Activated CD4-positive, alpha-beta memory T cell treated with anti-CD3 and anti-CD28 coated beads for 36 hours (primary cell): ENCODE data around the gene ATF7IP. TPM values are rescaled to one million over a fixed set of nuclear protein-coding genes. Genes with fewer than 3 reads are reported as not detected.
"Not testable (repeated sequence)": the region's sequence is repeated elsewhere in the genome, so short reads cannot be mapped to it uniquely, and the experiment has no call there.

Source experiments
- CTCF ChIA-PET: fragments of 350-600 bp; sonication (Branson Sonifier 250); formaldehyde crosslinking; loops from one replicate; lab custom pipeline; 2021; ENCODE audit warnings: antibody characterized with exemption, inconsistent platforms; lab: Charles Lee
- POLR2A ChIA-PET: fragments of 350-600 bp; sonication (Branson Sonifier 250); formaldehyde crosslinking; loops from one replicate; lab custom pipeline; 2021; ENCODE audit warnings: antibody characterized with exemption; lab: Charles Lee
- DNase-seq: peaks from one replicate; pipeline ENCODE4 v3.0.0-alpha.2; 2020
- H3K27ac Mint-ChIP-seq: one replicate; pipeline ENCODE4 v1.8.0; 2021; ENCODE audit warnings: mixed read lengths
- H3K27me3 Mint-ChIP-seq: one replicate; pipeline ENCODE4 v1.8.0; 2021; ENCODE audit warnings: mixed read lengths
- H3K36me3 Mint-ChIP-seq: one replicate; pipeline ENCODE4 v1.8.0; 2021; ENCODE audit warnings: mixed read lengths
- H3K4me1 Mint-ChIP-seq: one replicate; pipeline ENCODE4 v1.8.0; 2021; ENCODE audit warnings: low read depth, mixed read lengths
- H3K4me3 Mint-ChIP-seq: one replicate; pipeline ENCODE4 v1.8.0; 2021; ENCODE audit warnings: mild to moderate bottlenecking, mixed read lengths
- H3K9me3 Mint-ChIP-seq: one replicate; pipeline ENCODE4 v1.8.0; 2021; ENCODE audit warnings: mixed read lengths
- intact Hi-C: fragments of 100-400 bp; cut with micrococcal nuclease; formaldehyde crosslinking; loops from one replicate; pipeline ENCODE4 v1.15.1; 2023
- total RNA-seq, 2 experiments: library from RNA; stranded (reverse); gene quantifications; one replicate each; pipeline ENCODE4 v1.2.3, GENCODE V29; 2021

Gene ATF7IP
- total RNA-seq, 2 experiments from 2014 or later: 93.0 to 94.1 TPM

DNA sequence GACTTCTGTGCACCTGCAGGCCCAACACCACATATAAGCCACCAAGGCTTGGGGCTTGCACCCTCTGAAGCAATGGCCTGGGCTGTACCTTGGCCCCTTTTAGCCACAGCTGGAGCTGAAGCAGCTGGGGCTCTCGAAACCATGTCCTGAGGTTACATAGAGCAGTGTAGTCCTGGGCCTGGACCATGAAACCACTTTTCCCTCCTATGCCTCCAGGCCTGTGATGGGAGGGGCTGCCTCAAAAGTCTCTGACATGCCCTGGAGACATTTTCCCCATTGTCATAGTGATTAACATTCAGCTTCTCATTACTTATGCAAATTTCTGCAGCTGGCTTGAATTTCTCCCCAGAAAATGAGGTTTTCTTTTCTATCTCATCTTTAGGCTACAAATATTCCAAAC is 13.4 kb upstream of the ATF7IP start:
- Mint-ChIP-seq H3K36me3 (peaks cover 20% of the 10 kb centered on the region), H3K9me3 (peaks cover 38% of the 10 kb centered on the region)
- DNase-seq, H3K27ac Mint-ChIP-seq, intact Hi-C loops, CTCF ChIA-PET, H3K4me3 Mint-ChIP-seq, H3K4me1 Mint-ChIP-seq, POLR2A ChIA-PET, H3K27me3 Mint-ChIP-seq: not testable (repeated sequence)

DNA sequence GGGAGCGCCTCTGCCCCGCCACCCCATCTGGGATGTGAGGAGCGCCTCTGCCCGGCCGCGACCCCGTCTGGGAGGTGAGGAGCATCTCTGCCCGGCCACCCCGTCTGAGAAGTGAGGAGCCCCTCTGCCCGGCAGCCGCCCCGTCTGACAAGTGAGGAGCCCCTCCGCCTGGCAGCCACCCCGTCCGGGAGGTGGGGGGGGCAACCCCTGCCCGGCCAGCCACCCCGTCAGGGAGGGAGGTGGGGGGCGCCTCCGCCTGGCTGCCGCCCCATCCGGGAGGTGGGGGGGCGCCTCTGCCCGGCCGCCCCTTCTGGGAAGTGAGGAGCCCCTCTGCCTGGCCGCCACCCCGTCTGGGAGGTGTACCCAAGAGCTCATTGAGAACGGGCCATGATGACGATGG is 10.8 kb upstream of the ATF7IP start:
- peaks cover 20% of the 10 kb centered on the region for H3K36me3 Mint-ChIP-seq
- DNase-seq, CTCF ChIA-PET, H3K4me3 Mint-ChIP-seq, H3K4me1 Mint-ChIP-seq, intact Hi-C loops, H3K27me3 Mint-ChIP-seq, H3K27ac Mint-ChIP-seq, POLR2A ChIA-PET: not testable (repeated sequence)
- H3K9me3 Mint-ChIP-seq: peaks cover 38% of the 10 kb centered on the region

DNA sequence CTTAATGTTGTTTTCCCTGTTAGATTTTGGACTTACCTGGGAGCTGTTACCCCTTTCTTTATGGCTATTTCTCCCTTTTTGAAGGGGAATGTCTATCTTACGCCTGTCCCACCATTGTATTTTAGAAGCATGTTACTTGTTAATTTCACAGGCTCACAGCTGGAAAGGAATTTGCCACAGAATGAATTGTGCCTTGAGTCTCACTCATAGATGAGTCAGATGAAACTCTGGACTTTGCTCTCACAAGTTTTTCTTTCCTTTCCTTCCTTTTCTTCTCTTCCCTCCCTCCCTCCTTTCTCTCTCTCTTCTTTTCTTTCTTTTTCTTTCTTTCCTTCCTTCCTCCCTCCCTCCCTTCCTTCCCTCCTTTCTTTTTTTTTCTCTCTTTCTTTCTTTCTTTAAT is 9.3 kb upstream of the ATF7IP start:
- Mint-ChIP-seq H3K27ac (no peak overlapping the region), H3K4me1 (no peaks in the 10 kb centered on the region), H3K27me3 (no peaks in the 10 kb centered on the region), H3K9me3 (peaks cover 24% of the 10 kb centered on the region), H3K4me3 (no peak overlapping the region), H3K36me3 (peaks cover 8% of the 10 kb centered on the region)
- intact Hi-C loops: no loop called here
- DNase-seq: no peak
- POLR2A ChIA-PET: no interaction called here
- CTCF ChIA-PET: no interaction called here

DNA sequence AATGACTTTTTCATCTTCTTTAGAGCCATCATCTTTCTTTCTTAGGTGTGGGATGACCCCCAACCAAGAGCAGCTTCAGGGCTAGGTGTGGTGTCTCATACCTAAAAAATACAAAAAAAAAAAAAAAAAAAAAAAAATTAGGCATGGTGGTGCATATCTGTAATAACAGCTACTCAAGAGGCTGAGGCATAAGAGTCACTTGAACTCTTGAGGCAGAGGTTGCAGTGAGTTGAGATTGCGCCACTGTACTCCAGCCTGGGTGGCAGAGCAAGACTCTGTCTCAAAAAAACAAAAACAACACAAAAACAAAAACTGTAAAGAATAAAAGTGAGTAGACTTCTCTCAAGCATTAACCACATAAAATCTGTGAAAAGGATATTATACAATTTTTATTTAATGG is 8.0 kb upstream of the ATF7IP start:
- H3K36me3 Mint-ChIP-seq: peaks cover 4% of the 10 kb centered on the region
- H3K27me3 Mint-ChIP-seq: no peaks in the 10 kb centered on the region
- H3K4me3 Mint-ChIP-seq: no peak overlapping the region
- peaks cover 12% of the 10 kb centered on the region for H3K9me3 Mint-ChIP-seq
- CTCF ChIA-PET: no interaction called here
- intact Hi-C loops: no loop called here
- POLR2A ChIA-PET: no interaction called here
- peaks cover 6% of the 10 kb centered on the region for H3K4me1 Mint-ChIP-seq
- no peak for DNase-seq
- H3K27ac Mint-ChIP-seq: no peak overlapping the region

DNA sequence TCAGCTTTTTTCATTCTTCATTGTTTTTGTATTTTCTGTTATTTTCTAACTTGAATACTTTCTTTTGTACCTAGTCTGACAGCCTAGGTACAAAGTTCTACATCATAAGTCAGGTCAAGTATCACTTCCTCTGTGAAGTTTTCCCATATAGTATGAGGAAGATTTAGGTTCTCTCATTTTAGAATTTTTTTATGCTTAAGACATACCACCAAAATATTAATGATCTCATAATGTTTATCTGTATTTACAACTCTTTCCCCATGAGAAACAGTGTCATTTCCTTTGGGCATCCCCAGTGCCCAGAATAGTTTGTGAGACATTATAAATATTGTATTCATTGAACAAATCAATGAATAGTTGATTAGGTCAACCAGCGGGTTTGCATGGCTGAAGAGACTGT is 3.1 kb upstream of the ATF7IP start:
- CTCF ChIA-PET: interaction anchor here (1.4 kb wide), 1 partner anchor 104 kb away, joined by 3 read pairs; no protein-coding TSS in a partner anchor

DNA sequence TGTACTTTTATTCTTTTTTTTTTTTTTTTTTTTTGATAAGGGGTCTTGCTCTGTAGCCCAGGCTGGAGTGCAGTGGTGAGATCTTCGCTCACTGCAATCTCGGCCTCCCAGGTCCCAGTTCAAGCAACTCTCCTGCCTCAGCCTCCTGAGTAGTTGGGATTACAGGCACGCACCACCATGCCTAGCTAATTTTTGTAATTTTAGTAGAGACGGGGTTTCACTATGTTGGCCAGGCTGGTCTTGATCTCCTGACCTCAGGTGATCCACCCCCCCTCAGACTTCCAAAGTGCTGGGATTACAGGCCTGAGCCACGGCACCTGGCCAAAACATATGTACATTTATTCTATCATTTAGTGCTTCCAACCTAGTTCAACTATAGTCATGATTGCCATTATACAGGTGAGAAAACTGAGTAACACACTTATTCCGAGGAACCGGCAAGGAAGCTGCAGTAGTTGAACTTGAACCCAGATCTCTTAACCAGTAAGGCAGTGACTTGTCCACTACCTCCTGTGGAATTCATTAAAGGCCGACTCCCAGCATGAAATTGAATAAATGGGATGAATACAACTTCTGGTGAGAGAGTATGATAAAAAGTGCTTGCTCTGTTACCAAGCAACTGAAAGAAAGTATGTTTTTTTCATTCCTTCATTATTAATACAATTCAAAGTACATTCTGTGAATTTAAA is 755 bp upstream of the ATF7IP start:
- peak overlapping the region; percentile 76 for H3K4me3 Mint-ChIP-seq
- ChIA-PET POLR2A (interaction anchor here (1.1 to 2.2 kb wide), 12 partner anchors 21 to 405 kb away, joined by 3 to 22 read pairs (median 11); a partner anchor contains a TSS), CTCF (interaction anchor here (0.6 to 3.6 kb wide), 18 partner anchors 16 to 983 kb away, joined by 3 to 31 read pairs (median 4); no protein-coding TSS in a partner anchor)
- H3K4me1 Mint-ChIP-seq: peaks cover 34% of the 10 kb centered on the region
- peaks cover 1% of the 10 kb centered on the region for H3K27me3 Mint-ChIP-seq
- intact Hi-C loops: loop anchor here (1.0 to 5.0 kb wide), 9 partner anchors 90 to 1362 kb away; partner anchors contain the start of genes EMP1, GSG1 and HEBP1
- DNase-seq: no peak
- no peaks in the 10 kb centered on the region for H3K9me3 Mint-ChIP-seq
- peaks cover 10% of the 10 kb centered on the region for H3K36me3 Mint-ChIP-seq
- H3K27ac Mint-ChIP-seq: peak overlapping the region; percentile 91

More for the DNA sequence above, 3.1 kb upstream of the ATF7IP start:
- no peak overlapping the region for H3K4me3 Mint-ChIP-seq
- POLR2A ChIA-PET: no interaction called here
- H3K36me3 Mint-ChIP-seq: peaks cover 6% of the 10 kb centered on the region
- no peaks in the 10 kb centered on the region for H3K9me3 Mint-ChIP-seq
- peaks cover 1% of the 10 kb centered on the region for H3K27me3 Mint-ChIP-seq
- peak overlapping the region; percentile 60 for H3K27ac Mint-ChIP-seq
- intact Hi-C loops: no loop called here
- no peak for DNase-seq
- H3K4me1 Mint-ChIP-seq: peaks cover 22% of the 10 kb centered on the region

DNA sequence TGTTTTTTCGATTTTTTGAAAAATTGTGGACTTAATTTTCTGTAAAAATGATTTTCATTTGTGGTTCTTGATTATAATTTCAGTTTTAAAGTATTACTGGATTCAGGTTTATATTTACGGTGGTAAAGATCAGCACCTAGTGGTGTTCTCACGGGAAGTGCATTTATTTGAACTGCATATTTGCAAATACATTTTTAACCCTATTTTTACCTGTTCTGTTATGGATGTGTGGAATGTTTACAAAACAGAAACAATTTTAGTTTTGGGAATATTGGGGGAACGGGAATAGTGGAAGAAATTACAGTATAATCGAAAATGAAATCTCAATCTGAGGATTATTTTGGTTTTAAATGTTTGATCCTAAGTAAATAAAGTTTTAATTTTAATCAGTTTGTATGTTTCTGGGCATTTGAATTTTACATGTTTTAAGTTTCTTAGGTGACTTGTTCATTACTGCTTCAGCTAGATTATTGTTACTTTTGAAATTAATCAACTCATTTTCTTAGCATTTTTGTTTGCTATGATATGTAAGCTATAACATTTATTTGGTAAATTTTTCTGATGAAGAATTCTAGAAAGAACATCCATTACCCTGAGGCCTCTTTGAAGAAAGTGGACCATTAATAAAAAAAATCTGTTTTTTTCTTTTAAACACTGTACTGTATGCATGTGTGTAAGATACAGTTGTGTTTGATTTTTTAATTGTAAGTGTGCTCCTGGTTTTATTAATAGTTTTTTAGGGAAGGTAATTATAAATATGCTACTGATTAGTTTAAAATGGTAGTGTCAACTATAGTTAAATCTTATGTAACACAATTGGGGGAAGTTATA is 942 bp downstream of the ATF7IP start:
- DNase-seq: no peak
- Mint-ChIP-seq H3K36me3 (peaks cover 19% of the 10 kb centered on the region), H3K4me3 (peak overlapping the region; percentile 76), H3K9me3 (no peaks in the 10 kb centered on the region), H3K27ac (peak overlapping the region; percentile 91), H3K27me3 (peaks cover 1% of the 10 kb centered on the region), H3K4me1 (peaks cover 46% of the 10 kb centered on the region)
- intact Hi-C loops: loop anchor here (1.0 to 5.0 kb wide), 7 partner anchors 19 to 1364 kb away; partner anchors contain the start of genes EMP1, GSG1 and HEBP1
- ChIA-PET POLR2A (interaction anchor here (0.9 to 2.2 kb wide), 13 partner anchors 19 to 1170 kb away, joined by 3 to 22 read pairs (median 11); partner anchors contain the start of gene EMP1), CTCF (interaction anchor here (0.8 to 3.6 kb wide), 19 partner anchors 8 to 181 kb away, joined by 3 to 31 read pairs (median 5); no protein-coding TSS in a partner anchor)

DNA sequence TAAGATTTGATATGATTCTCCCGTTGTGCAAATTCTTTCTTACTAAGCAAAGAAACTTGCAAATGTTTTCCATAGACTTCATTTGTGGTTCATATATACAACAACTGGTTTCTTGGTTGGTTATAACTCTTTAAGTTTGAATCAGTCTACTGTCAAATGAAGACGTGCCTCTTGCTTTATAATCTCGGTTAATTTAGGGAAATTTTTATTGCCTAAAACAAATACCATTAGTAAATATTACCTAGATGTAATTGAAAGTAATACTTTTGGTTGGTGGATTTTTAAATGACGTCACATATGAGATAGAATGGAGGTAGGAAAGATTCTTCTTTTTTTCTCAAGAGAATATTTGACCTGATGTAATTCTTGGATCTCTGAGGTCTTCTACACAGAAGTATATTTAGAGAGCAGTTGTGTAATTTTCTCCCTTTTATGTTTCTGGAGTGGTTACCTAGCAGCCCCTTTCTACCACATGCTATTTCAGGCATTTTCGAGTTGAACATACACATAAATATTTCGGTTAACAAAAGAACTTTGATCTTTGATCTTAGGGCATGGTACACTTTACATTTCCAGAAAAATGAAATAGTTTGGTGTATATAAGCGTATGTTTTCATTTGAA is 1.7 kb downstream of the ATF7IP start:
- H3K9me3 Mint-ChIP-seq: no peaks in the 10 kb centered on the region
- H3K27ac Mint-ChIP-seq: peak overlapping the region; percentile 91
- H3K36me3 Mint-ChIP-seq: peaks cover 19% of the 10 kb centered on the region
- POLR2A ChIA-PET: interaction anchor here (2.1 kb wide), 1 partner anchor 111 kb away, joined by 11 read pairs; no protein-coding TSS in a partner anchor
- intact Hi-C loops: loop anchor here (1.0 to 5.0 kb wide), 7 partner anchors 18 to 1365 kb away; partner anchors contain the start of genes EMP1, GSG1 and HEBP1
- peaks cover 1% of the 10 kb centered on the region for H3K27me3 Mint-ChIP-seq
- CTCF ChIA-PET: interaction anchor here (2.1 to 3.6 kb wide), 5 partner anchors 18 to 129 kb away, joined by 16 to 31 read pairs (median 26); no protein-coding TSS in a partner anchor
- peaks cover 51% of the 10 kb centered on the region for H3K4me1 Mint-ChIP-seq
- no peak for DNase-seq
- peak overlapping the region; percentile 76 for H3K4me3 Mint-ChIP-seq

DNA sequence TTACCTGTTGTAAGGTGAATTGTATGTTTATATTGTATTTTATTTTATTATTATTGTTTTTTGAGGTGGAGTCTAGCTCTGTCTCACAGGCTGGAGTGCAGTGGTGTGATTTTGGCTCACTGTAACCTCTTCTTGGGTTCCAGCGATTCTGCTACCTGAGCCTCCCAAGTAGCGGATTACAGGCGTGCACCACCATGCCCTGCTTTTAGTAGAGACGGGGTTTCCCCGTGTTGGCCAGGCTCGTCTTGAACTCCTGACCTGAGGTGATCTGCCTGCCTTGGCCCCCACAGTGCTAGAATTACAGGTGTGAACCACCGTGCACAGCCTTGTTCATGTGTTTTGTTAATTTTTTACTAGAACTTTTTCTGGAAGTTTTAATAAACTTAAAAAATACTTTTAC is 3.8 kb downstream of the ATF7IP start:
- POLR2A ChIA-PET: interaction anchor here (1.0 to 2.5 kb wide), 2 partner anchors 24 to 25 kb away, joined by 3 to 7 read pairs; no protein-coding TSS in a partner anchor
- intact Hi-C loops: loop anchor here (5.0 kb wide), 3 partner anchors 1172 to 1367 kb away; partner anchors contain the start of genes EMP1, GSG1 and HEBP1
- Mint-ChIP-seq H3K27ac (peak overlapping the region; percentile 90), H3K4me3 (no peak overlapping the region), H3K27me3 (peaks cover 1% of the 10 kb centered on the region), H3K4me1 (peaks cover 60% of the 10 kb centered on the region), H3K9me3 (no peaks in the 10 kb centered on the region), H3K36me3 (peaks cover 22% of the 10 kb centered on the region)
- CTCF ChIA-PET: interaction anchor here (1.0 to 1.2 kb wide), 2 partner anchors 25 to 42 kb away, joined by 3 to 4 read pairs; no protein-coding TSS in a partner anchor
- DNase-seq: peak; percentile 39

DNA sequence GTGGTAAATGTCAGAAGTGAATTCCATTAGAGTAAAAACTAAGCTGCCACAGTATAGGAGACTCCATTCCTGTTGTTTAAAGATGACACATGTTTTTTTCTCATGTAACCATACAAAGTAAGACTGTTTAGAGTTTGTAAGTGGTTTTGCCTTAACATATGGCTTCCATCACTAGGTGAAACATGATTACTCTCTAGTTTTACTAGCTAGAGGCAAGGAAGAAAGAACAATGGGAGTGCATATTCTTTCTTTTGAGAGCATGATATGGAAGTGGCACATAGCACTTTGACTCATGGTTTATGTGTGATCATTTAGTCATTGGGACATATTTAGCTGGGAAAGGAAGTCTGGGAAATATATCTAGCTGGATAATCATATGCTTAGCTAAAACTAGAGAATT is 7.7 kb downstream of the ATF7IP start:
- H3K36me3 Mint-ChIP-seq: peaks cover 26% of the 10 kb centered on the region
- H3K27me3 Mint-ChIP-seq: no peaks in the 10 kb centered on the region
- intact Hi-C loops: no loop called here
- peak overlapping the region; percentile 24 for H3K4me3 Mint-ChIP-seq
- H3K27ac Mint-ChIP-seq: peak overlapping the region; percentile 96
- peaks cover 59% of the 10 kb centered on the region for H3K4me1 Mint-ChIP-seq
- no peak for DNase-seq
- ChIA-PET CTCF (interaction anchor here (0.7 to 3.5 kb wide), 5 partner anchors 13 to 135 kb away, joined by 3 to 26 read pairs (median 5); no protein-coding TSS in a partner anchor), POLR2A (interaction anchor here (1.3 to 2.4 kb wide), 3 partner anchors 12 to 21 kb away, joined by 3 to 9 read pairs (median 3); no protein-coding TSS in a partner anchor)
- H3K9me3 Mint-ChIP-seq: peaks cover under 1% of the 10 kb centered on the region

DNA sequence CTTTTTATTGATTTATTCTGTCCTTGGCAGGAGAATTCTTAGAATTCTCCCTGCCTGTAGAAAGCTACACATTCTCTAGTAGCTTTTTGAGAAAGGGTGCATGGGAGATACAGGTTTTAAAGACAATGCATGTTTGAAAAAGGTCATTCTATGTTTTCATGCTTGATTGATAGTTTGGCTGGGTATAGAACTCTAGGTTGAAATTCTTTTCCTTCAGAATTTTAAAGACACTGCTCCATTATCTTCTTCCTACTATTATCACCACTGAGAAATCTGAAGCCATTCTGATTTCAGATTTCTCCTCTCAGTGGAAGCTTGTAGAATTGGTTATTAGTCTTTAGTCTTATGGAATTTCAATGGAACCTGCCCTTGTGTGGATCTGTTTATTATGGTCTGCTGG is 14.0 kb downstream of the ATF7IP start:
- peaks cover 45% of the 10 kb centered on the region for H3K36me3 Mint-ChIP-seq
- ChIA-PET POLR2A (no interaction called here), CTCF (no interaction called here)

More for the DNA sequence above, 14.0 kb downstream of the ATF7IP start:
- intact Hi-C loops: no loop called here
- Mint-ChIP-seq H3K4me3 (no peak overlapping the region), H3K9me3 (peaks cover 27% of the 10 kb centered on the region), H3K27ac (no peak overlapping the region), H3K27me3 (no peaks in the 10 kb centered on the region), H3K4me1 (peaks cover 37% of the 10 kb centered on the region)
- DNase-seq: no peak
